Brain pericyte (primary cell): Measurements from ENCODE around the gene PLCXD1.

ENCODE experiments used
- DNase-seq: peaks from one replicate; pipeline ENCODE4 v3.0.0-alpha.2; 2012; ENCODE audit warnings: low read depth, low spot score

Gene PLCXD1

DNA sequence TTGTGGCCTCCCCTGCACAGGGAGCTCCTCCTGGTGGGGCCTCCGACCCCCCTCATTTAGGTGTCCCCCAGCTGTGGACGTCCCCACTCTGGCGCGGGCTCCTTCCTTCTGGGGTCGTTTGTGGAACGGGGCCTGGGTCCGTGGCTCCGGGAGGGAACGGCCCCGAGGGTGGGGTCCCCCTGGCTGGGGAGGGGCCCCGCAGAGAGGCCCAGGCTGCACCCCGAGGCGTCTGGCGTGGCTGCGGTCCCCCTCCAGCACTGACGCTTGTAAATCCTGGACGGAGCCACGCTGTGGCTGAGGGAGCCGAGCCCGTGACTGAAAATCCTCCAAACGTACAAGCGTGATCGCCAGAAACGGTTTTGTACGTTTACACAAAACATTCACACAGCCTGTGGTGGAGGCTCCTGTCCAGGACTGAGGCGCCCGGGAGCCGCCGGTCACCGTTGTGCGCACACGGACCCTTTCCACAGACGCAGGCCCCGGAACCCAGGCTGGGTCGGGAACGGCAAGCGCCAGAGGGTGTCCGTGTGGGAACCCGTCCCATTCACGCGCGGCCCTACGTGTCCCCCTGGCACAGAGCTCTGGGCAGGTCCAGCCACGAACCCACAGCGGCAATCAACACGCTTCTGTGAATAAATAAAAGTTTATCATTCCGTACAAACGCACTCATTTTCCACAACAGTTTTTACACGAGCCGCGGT lies 52.6 kb downstream of the PLCXD1 start:
- DNase-seq = no peak

DNA sequence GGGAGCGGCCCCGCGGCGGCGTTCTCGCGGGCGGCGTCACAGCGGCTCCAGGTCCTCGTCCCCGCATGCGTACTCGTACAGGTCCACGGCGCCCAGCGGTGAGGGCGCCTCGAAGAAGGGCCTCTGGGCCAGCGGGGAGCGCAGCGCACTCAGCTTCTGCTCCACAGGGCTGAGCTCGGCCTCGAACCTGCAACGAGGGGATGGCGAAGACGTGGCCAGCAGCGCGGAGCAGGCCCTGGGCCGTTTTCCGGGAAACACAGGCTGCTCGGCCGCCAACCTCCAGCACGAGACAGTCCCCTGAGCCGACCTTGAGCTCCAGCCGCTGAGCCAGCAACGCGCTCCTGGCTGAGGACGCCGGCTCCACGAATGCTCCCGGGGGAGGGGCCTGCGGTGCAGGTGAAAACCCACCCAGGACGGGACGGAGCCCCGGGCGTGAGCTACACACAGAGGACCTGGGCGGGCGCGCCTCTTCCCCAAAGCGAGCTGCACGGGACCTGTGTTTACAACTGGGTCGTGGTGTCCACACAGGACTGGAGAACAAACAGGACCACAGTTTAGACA lies 53.2 kb downstream of the PLCXD1 start:
- no peak for DNase-seq

DNA sequence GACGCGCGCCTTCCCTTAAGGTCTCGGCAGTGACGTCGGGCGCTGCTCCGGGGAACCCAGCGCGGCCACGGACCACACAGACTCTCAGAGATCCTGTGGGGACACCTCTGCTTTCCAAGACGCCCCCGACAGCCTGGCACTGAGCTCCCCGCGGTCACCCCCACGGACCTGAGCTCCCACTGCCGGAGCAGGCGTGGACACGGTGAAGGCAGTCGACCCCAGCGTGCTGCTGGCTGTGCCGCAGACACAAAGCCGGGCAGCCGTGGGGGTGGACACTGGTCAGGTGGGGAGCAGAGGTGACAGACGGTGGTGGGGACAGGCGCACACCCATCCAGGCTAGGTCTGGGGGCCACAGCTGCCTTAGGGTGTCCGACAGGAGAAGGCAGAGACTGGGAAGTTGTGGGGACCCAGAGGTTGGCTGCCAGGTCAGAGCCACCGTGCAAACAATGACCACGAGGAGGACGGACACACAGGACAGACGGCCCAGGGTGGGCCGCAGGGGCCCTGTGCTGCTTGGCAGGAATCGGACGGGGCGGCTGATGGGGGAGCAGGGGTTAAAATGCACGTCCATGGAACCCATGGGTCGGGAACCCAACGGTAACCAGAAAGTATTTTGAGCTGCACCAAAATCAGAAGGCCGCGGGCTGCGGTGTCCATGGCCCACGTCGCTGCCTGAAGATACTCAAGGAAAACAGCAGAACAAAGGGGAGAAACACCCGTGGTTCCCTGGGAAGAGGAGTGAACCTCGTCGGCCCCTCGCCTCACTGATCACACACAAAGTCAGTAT lies 54.0 kb downstream of the PLCXD1 start:
- no peak for DNase-seq

DNA sequence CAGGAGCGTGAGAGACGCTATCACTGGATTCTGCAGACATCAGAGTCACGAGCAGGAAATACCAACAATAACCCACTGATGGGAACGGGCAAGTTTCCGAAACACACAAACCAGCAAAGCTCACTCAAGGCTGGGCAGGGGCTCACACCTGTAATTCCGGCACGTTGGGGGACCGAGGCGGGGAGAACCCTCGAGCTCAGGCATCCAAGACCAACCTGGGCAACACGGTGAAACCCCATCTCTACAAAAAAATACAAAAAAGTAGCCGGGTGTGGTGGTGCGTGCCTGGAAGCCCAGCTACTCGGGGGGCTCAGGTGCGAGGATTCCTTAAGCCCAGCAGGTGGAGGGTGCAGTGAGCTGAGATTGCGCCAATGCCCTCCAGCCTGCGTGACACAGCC lies 54.6 kb downstream of the PLCXD1 start:
- no peak for DNase-seq

DNA sequence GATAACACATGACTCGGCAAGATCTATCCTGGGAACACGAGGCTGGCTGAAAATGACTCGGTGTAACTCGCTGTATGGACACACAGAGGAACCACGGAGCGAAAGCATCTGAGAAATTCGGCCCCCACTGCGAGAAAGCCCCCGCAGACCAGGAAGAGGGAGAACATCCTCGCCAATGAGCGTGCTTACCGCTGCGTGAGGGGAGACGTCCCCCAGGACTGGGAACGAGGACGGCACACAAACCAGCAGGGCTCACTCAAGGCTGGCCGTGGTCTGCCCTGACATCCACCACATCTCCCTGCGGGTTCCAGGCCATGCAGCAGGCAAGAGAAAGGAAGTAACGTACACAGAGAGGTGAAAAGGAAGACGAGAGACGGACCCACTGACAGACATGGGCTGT lies 55.0 kb downstream of the PLCXD1 start:
- DNase-seq = no peak

DNA sequence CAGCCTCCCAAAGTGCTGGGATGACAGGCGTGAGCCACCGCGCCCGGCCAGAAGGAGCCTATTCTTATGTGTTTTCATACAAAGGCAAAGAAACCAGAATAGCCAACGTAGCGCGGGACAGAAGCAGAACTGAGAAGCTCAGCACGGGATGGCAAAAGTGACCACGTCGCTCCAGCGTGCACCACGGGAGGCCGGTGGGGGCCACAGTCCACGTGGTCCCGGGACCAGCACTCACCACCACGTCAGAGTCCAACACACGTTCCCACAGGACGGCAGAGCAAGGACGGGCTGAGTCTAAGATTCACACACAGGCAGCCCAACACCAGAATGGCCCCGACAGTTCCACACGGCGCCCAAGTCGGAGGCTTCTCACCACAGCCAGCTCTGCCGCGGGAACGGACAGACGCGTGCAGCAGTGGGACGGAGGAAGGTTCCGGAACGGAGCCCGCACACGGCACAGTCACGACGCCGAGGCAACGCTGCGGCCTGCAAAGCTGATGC lies 56.2 kb downstream of the PLCXD1 start:
- no peak for DNase-seq

DNA sequence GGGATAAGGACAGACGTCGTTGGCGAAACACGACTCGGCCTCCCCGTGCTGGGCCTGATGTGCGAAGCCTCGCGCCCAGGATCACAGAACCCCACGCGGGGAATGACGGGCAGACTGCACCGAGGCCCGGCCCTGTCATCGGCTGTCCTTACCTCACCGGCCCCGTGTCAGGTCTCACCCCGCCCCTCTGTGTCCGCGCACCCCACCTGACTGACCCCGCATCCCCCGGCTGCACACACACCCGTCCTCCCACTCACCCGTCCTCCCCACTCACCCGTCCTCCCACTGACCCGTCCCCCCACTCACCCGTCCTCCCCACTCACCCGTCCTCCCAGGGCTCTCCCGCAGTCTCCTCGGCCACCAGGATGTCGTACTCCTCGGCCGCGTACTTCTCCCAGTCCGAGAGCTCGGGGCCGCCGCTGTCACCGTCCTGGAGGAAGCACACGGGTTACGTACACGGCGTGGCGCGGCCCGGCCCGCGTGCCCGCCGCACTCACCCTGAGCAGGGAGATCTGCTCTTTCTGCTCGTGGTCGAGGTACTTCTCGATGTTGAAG lies 57.2 kb downstream of the PLCXD1 start:
- no peak for DNase-seq

DNA sequence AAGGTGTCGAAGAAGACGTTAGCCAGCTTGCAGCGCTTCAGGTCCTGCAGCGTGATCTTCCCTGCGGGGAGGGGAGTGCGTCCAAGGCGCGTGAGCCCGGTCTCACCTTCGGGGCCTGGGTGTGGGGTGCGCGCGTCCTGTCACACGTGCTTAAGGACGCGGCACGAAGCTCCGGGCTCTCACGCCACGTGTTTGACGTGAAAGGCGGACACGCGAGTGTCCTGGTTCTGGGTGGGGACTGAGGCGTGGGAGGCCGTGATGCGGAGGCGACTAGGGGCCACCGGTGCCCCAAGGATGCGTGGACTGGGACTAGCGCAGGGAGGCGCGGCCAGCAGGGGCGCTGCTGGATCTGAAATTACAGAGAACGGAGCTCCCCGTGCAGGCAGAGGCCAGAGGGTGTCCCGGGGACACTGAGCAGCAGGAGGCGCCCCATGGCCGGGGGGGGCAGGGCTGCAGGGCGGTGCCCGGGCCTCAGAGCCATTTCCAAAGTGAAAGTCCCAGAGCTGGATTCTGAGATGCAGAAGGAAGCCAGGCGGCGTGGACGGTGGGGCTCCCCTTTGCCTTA lies 57.7 kb downstream of the PLCXD1 start:
- no peak for DNase-seq

DNA sequence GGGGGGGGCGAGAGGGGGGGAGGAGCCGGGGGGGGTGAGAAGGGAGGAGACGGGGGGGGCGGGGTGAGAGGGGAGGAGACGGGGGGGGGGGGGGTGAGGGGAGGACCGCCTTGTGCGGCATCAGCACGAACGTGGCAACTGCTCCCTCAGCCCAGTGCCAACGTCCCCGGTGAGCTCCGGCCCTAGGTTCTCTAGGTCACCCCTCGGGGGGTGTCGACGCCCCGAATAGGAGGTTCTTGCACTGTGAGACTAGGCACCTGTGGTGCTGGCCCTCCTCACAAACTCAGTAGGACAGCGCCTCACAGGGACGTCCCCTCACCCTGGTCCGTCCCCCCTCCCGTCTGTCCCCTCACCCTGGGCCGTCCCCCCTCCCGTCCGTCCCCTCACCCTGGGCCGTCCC lies 58.9 kb downstream of the PLCXD1 start:
- no peak for DNase-seq

DNA sequence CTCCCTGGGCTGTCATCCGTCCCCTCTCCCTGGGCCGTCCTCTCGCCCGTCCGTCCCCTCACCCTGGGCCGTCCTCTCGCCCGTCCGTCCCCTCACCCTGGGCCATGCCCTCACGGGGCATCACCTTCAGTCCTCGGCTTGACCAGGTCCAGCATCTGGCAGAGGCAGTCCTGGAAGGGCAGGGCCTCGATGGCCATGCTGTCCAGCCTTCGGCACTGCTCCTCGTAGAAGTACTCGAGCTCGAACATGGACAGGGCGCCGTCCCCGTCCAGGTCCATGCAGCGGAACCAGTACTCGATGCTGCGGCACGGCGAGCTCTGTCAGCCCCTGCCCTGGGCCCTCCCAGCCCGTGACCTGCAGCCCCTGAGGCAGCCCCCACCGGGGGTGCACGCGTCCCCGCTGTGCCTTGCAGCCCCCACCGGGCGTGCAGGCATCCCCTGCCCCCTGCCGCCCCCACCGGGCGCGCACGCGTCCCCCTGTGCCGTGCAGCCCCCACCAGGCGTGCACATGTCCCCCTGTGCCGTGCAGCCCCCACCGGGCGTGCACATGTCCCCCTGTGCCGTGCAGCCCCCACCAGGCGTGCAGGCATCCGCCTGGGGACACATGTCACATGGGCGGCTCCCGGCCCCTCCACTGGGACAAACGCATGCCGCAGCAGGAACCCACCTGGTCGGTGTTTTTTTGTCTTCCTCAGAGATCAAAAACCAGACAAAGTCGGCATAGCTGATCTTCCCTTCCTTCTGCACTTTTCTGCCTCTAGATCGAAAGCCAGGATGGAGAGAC lies 59.7 kb downstream of the PLCXD1 start:
- no peak for DNase-seq

DNA sequence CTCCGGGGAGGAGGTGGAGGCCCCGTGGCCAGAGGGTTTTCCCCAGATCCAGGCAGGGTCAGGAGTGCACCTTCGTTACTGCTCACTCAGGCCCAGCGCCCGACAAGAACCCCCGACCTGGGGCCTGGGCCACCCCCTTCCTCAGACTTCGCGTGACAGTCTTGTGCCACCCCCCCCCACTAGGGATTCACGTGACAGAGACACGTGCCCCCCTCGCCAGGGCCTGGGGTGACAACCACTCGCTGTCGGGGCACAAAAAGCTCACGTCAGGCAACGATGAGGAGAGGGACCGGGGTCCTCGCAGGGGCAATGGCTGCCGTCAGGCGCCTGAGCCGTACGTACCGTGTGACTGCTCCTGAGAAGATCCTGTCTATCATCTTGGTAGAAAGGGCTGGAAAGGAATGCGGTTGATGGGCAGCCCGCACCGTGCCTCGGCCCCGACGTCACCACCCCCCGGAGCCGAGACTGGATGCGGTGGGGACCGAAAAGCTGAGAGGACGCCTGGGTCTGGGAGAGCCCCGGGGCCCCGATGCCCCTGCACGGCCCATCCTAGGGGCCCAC lies 60.4 kb downstream of the PLCXD1 start:
- no peak for DNase-seq

DNA sequence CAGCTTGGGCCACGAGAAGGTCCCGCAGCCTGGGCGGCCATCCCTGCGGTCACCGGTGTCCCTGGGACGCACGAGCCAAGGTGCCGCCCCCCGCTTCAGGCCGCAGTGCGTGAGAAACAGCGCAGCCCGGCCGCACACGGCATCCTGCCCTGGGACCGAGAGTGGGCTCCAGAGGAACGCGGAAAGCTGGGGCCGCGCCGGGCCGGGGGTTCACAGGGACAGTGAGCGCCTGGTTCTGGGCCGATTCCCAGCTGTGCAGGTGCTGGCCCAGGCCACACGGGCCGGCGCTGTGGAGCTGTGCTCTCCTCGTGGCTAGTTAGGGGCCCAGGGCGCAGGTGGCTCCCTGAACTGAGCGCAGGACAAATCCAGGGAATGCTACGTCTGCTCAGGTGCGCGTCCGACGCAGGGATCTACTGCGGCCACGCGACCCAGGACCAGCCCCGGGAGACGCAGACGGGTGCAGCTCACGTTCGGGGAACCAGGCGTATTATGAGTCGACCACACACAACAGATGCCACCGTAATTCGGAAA lies 63.3 kb downstream of the PLCXD1 start:
- no peak for DNase-seq

DNA sequence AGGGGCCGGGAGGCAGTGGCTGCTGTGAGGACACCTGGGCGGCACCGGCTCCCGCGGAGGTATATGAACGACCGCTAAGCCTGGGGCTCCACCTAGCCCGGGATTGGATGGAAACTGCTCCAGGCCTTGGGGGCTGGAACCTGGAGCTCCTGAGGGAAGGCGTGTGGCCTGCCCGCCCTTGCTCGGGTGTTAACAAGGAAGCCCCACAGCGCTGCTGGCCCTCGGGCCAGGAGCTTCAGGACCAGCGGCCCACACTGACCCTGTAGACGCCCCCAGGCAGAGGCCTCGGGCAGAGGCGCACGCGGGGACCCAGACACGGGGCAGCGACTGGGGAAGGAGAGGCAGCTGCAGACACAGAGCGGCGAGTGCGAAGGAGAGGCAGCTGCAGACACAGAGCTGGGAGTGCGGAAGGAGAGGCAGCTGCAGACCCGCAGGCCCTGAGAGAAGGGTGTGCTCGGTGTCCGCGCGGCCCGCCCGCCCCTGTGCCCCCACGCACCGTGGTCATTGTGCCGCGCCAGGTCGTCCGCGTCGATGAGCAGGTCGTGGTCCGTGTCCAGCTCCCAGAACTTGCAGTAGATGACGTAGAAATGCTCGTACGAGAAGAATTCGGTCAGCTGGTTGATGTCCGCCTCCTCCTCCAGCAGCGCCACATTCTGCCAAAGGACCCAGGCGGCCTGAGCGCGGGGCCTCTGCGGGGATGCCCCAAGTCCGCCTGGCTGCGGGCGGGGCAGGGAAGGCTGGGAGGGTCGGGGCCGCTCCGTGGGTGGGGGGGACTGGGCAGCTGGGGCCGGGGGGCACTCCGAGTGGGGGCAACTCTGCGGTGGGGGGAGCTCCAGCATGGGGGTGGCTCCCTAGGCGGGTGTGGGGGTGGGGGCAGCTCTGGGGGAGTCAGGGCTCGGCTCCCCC lies 64.1 kb downstream of the PLCXD1 start:
- no peak for DNase-seq

DNA sequence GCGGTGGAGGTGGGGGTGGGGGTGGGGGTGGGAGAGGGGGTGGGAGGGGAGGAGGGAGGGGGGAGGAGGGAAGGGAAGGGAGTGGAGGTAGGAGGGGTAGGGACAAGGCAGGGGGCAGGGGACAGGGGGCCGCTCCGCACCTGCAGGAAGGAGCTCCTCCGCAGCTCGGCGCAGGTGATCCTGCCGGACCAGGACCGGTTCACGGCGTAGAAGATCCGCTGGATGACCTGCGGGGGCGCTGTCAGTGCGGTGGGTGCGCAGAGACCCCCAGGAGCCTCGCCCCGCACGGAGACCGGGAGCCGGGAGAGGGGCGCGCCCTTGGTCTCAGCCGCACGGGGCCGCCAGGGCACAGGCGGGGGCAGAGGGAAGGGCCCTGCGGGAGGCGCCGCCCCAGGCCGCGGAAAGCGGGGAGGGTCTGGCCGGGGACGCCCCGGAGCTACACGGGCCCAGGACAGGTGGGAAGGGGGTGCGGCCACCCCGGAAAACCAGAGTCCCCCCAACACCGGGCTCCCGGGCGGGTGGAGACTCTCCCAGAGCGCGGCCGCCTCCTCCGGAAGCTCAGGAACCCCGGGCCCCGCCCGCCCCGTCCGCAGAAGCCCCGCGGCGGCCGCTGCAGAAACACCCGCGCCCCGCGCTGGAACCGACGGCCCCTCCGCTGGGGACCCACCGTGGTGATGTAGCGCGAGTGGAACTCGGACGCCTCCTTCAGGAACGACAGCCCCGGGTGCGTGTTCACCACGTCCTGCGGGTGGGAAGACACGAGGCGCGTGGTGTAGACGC lies 65.0 kb downstream of the PLCXD1 start:
- no peak for DNase-seq

DNA sequence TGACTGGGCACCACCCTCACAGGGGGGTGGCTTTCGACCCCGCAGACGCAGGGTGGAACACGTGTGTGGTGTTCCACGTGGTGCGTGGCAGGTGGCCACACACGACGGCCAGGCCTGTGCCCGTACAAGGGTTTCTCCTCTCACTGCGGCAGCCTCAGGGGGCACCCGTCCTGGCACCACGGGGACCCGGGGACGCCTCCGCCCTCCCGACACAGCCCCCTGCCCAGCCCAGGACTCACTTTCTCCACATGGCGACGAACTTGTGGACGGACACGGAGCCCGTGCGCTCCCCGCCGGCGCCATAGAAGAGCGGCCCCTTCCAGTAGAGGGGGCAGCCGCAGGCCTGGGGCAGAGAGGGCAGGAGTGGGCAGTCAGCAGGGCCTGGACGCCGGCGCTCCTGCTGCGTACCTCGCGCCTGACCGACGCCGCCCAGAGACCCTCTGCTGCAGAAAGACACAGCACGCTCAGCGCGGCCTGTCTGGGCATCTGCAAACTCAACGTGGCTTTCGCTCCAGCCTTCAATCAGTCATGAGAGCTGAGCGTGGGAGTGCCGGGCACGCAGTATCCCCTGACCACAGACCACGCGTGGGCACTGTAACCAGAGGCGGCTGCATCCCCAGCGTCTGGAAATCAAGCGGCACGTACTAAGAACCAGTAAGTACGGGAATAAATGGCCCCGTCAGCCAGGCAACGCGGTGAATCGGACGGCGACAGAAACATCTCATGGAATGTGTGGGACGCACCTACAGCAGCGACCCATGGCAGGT lies 66.4 kb downstream of the PLCXD1 start:
- DNase-seq = no peak

DNA sequence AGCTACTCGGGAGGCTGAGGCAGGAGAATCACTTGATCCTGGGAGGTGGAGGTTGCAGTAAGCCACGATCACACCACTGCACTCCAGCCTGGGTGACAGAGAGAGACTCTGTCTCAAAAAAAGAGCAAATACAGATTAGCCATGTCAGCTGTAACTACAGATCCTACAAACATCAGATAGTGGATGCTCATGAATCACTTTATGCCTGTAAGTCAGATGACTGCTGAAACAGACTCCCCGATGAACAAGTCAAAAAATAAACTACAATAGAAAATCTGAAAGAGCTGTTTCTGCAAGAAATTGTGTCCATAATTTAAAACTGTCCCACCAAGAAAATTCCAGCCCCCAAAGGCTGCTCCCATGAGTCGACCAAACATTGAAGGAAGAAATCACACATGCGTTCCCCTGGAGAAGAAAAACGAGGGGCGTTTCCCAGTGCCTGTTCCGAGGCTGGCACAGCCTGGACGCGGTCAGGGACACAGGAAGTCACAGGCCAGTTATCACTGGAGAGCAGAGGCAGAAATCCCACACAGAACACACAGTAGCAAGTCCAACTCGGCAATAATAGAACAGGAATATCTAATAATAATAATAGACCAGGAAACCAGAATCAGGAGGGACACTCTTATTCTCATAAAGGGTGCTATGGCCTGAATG lies 67.4 kb downstream of the PLCXD1 start:
- no peak for DNase-seq

DNA sequence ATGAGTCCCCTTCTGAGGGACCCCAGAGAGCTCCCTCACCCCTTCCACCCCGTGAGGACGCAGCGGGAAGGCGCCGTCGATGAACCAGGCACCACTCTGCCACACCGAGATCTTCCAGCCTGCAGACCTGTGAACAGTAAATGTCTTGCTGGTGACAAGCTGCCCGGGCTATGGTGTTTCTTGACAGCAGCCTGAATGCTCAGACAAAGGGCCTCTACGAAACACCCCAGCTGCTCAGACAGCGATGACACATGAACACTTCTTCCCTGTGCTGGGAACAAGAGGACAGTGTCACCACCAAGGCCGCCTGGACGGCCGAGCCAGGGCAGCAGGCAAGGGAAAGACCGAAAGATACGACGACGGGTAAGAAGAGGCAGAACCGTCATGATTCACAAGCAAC lies 68.0 kb downstream of the PLCXD1 start:
- DNase-seq = no peak

DNA sequence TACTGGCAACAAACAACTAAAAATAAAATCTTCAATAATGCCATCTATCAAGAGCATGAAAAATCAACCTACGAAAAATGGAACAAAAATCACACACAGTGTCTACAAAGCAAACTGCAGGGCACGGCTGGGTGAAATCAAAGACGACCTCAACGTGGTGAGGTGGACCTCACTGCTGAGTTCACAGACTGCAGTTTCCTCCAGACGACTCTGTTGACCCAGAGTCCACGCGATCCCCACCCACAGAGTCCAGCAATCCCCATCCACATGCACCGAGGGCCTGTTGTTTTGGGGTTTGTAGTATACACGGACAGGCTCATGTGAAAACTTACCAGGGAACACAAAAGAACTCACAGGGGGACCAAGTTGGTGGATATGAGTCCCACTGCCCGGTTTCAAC lies 68.5 kb downstream of the PLCXD1 start:
- no peak for DNase-seq
